Kidney epithelial cell (primary cell): ENCODE results near the gene ADD1. TPM values are rescaled to one million over a fixed set of nuclear protein-coding genes. Genes with fewer than 3 reads are reported as not detected.
"Not testable (repeated sequence)": the region's sequence is repeated elsewhere in the genome, so short reads cannot be mapped to it uniquely, and the experiment has no call there.

Source experiments
- DNase-seq: peaks from one replicate; pipeline ENCODE4 v3.0.0-alpha.2; 2010; ENCODE audit warnings: low read depth
- H3K27me3 ChIP-seq: 2 replicates; pipeline ENCODE4 v1.6.0; 2011; ENCODE audit warnings: low read length; ENCODE audit not compliant: control insufficient read depth, insufficient read depth
- H3K36me3 ChIP-seq: 2 replicates; pipeline ENCODE4 v1.5.1; 2011; ENCODE audit warnings: low read length; ENCODE audit not compliant: control insufficient read depth, insufficient read depth
- H3K4me3 ChIP-seq: 2 replicates; pipeline ENCODE4 v1.5.1; 2011; ENCODE audit warnings: low read depth, mild to moderate bottlenecking, control low read depth, low read length
- CTCF ChIP-seq: IDR thresholded peaks from 2 replicates; pipeline ENCODE4 v1.5.1; 2011; ENCODE audit warnings: mild to moderate bottlenecking, moderate library complexity, low read length, control low read depth, inconsistent platforms; ENCODE audit not compliant: insufficient read depth, poor library complexity, severe bottlenecking
- total RNA-seq: library from RNA; depleted of rRNA; stranded (reverse); fragments of >200 nt; gene quantifications from 2 replicates; pipeline ENCODE4 v1.2.3, GENCODE V29; 2015

Gene ADD1
- total RNA-seq, 1 donor from 2014 or later = 132 TPM

- H3K27me3 ChIP-seq = no peaks in the 10 kb centered on the region
- no peak overlapping the region for H3K4me3 ChIP-seq
- H3K36me3 ChIP-seq = peaks cover 5% of the 10 kb centered on the region
- no peak for DNase-seq
- no peak for TF ChIP-seq CTCF
These were observed 65.9 kb downstream of the ADD1 start for GRCh38 chr4:2909583-2909982.

- no peak for TF ChIP-seq CTCF
- no peaks in the 10 kb centered on the region for H3K27me3 ChIP-seq
- no peak overlapping the region for H3K4me3 ChIP-seq
- no peak for DNase-seq
- H3K36me3 ChIP-seq = peaks cover 5% of the 10 kb centered on the region
These were observed 66.8 kb downstream of the ADD1 start for GRCh38 chr4:2910409-2910808.

- DNase-seq = no peak
- peaks cover 4% of the 10 kb centered on the region for H3K36me3 ChIP-seq
- H3K4me3 ChIP-seq = no peak overlapping the region
- no peak for TF ChIP-seq CTCF
- no peaks in the 10 kb centered on the region for H3K27me3 ChIP-seq
These were observed 68.2 kb downstream of the ADD1 start for GRCh38 chr4:2911868-2912267.

- no peak for DNase-seq
- Histone ChIP-seq H3K36me3 (peaks cover 1% of the 10 kb centered on the region), H3K27me3 (no peaks in the 10 kb centered on the region), H3K4me3 (no peak overlapping the region)
- no peak for TF ChIP-seq CTCF
These were observed 69.5 kb downstream of the ADD1 start for GRCh38 chr4:2913168-2913567.

GRCh38 chr4:2914256-2915126 lies 70.8 kb downstream of the ADD1 start:
- TF ChIP-seq CTCF = no peak
- no peak for DNase-seq
- Histone ChIP-seq H3K4me3 (no peak overlapping the region), H3K27me3 (no peaks in the 10 kb centered on the region), H3K36me3 (peaks cover 1% of the 10 kb centered on the region)

- H3K27me3 ChIP-seq = no peaks in the 10 kb centered on the region
- peaks cover 1% of the 10 kb centered on the region for H3K36me3 ChIP-seq
- no peak for DNase-seq
- TF ChIP-seq CTCF = no peak
- no peak overlapping the region for H3K4me3 ChIP-seq
These were observed 72.1 kb downstream of the ADD1 start for GRCh38 chr4:2915789-2916188.

GRCh38 chr4:2916696-2917095 lies 73.1 kb downstream of the ADD1 start:
- H3K4me3 ChIP-seq, H3K27me3 ChIP-seq, H3K36me3 ChIP-seq, DNase-seq: not testable (repeated sequence)

- not testable (repeated sequence) for DNase-seq, H3K36me3 ChIP-seq, H3K4me3 ChIP-seq, H3K27me3 ChIP-seq
These were observed 74.7 kb downstream of the ADD1 start for GRCh38 chr4:2918300-2918699.

- DNase-seq, H3K36me3 ChIP-seq, H3K27me3 ChIP-seq, H3K4me3 ChIP-seq: not testable (repeated sequence)
These were observed 75.1 kb downstream of the ADD1 start for GRCh38 chr4:2918714-2919113.
